GM18868 (cell line): Measurements from ENCODE around the gene C11orf87.

Source experiments
- ATAC-seq: cut with Tn5 transposase; IDR thresholded peaks from one replicate; pipeline ENCODE4 v1.9.1; 2021; ENCODE audit warnings: mild to moderate bottlenecking, moderate library complexity; ENCODE audit not compliant: unreplicated experiment

C11orf87 gene

GRCh38 chr11:109421981-109422869, at the start of gene C11orf87:
Gene C11orf87, plus strand, starts transcription at chr11:109422190. Its CDS starts 1,444 bp downstream, at chr11:109423634.
- no peak for ATAC-seq

GRCh38 chr11:109374032-109374431, 48.0 kb upstream of the C11orf87 start:
- ATAC-seq = no peak

- no peak for ATAC-seq
Observed at GRCh38 chr11:109374441-109374840, 47.5 kb upstream of the C11orf87 start.

- no peak for ATAC-seq
Observed at GRCh38 chr11:109377039-109377742, 44.8 kb upstream of the C11orf87 start.

- no peak for ATAC-seq
Observed at GRCh38 chr11:109378034-109378433, 44.0 kb upstream of the C11orf87 start.

GRCh38 chr11:109383306-109383705, 38.7 kb upstream of the C11orf87 start:
- ATAC-seq = no peak

GRCh38 chr11:109384873-109385272, 37.1 kb upstream of the C11orf87 start:
- no peak for ATAC-seq

GRCh38 chr11:109388982-109389381, 33.0 kb upstream of the C11orf87 start:
- no peak for ATAC-seq

- no peak for ATAC-seq
Observed at GRCh38 chr11:109390752-109391151, 31.2 kb upstream of the C11orf87 start.

GRCh38 chr11:109401545-109401944, 20.4 kb upstream of the C11orf87 start:
- ATAC-seq = no peak

GRCh38 chr11:109405671-109406070, 16.3 kb upstream of the C11orf87 start:
- ATAC-seq = no peak

GRCh38 chr11:109416601-109417000, 5.4 kb upstream of the C11orf87 start:
- ATAC-seq = no peak

GRCh38 chr11:109422870-109423465, 978 bp downstream of the C11orf87 start:
- ATAC-seq = no peak

- no peak for ATAC-seq
Observed at GRCh38 chr11:109423466-109424190, 1.6 kb downstream of the C11orf87 start.

- ATAC-seq = no peak
Observed at GRCh38 chr11:109424901-109425300, 2.9 kb downstream of the C11orf87 start.

- ATAC-seq = no peak
Observed at GRCh38 chr11:109425554-109425953, 3.6 kb downstream of the C11orf87 start.

GRCh38 chr11:109426442-109427240, 4.7 kb downstream of the C11orf87 start:
- ATAC-seq = peak; percentile 79

GRCh38 chr11:109432105-109432504, 10.1 kb downstream of the C11orf87 start:
- no peak for ATAC-seq

- no peak for ATAC-seq
Observed at GRCh38 chr11:109433753-109434256, 11.8 kb downstream of the C11orf87 start.
